HepG2 (cell line): Measurements from ENCODE around the gene PTPRB. TPM values are rescaled to one million over a fixed set of nuclear protein-coding genes. Genes with fewer than 3 reads are reported as not detected.

Experiments
- CBFB ChIP-seq: sonication (generic); formaldehyde crosslinking; IDR thresholded peaks from 2 replicates; pipeline ENCODE4 v1.4.0; 2020; ENCODE audit warnings: missing genetic modification reagents
- DRAP1 ChIP-seq: IDR thresholded peaks from 2 replicates; pipeline ENCODE4 v1.6.1; 2016; ENCODE audit warnings: missing genetic modification reagents, missing compliant biosample characterization
- ERF ChIP-seq: IDR thresholded peaks from 2 replicates; pipeline ENCODE4 v1.6.1; 2018; ENCODE audit warnings: missing biosample characterization, missing genetic modification reagents
- EZH2 ChIP-seq: conservative IDR thresholded peaks from 2 replicates; pipeline ENCODE4 v1.6.1; 2012; ENCODE audit warnings: mild to moderate bottlenecking, low read depth, low read length, moderate library complexity
- GATA4 ChIP-seq: sonication (generic); IDR thresholded peaks from 2 replicates; pipeline ENCODE4 v1.6.1; 2016; ENCODE audit warnings: antibody characterized with exemption, low read depth, borderline replicate concordance
- HMGXB4 ChIP-seq, 2 experiments: sonication (generic) in 1 of 2; formaldehyde crosslinking in 1 of 2; IDR thresholded peaks; 2 replicates each; pipeline versions ENCODE4 v1.4.0 to v1.6.1; 2018 to 2020; ENCODE audit warnings: missing genetic modification reagents in 2 of 2, borderline replicate concordance in 1 of 2, low read depth in 1 of 2, mild to moderate bottlenecking in 1 of 2, missing biosample characterization in 1 of 2
- KAT8 ChIP-seq: IDR thresholded peaks from 2 replicates; pipeline ENCODE4 v1.6.1; 2016; ENCODE audit warnings: missing genetic modification reagents, missing compliant biosample characterization
- KDM6A ChIP-seq: IDR thresholded peaks from 2 replicates; pipeline ENCODE4 v1.6.1; 2016; ENCODE audit warnings: low read depth
- ONECUT2 ChIP-seq: sonication (generic); formaldehyde crosslinking; IDR thresholded peaks from 2 replicates; pipeline ENCODE4 v1.4.0; 2020; ENCODE audit warnings: missing genetic modification reagents
- SIN3A ChIP-seq: IDR thresholded peaks from 2 replicates; pipeline ENCODE4 v1.6.1; 2011; ENCODE audit warnings: low read depth, mild to moderate bottlenecking, control low read depth, low read length, borderline replicate concordance
- TAF1 ChIP-seq: sonication (generic); formaldehyde crosslinking; IDR thresholded peaks from 2 replicates; pipeline ENCODE4 v1.4.0; 2020; ENCODE audit warnings: missing genetic modification reagents
- ZBTB10 ChIP-seq: sonication (generic); formaldehyde crosslinking; IDR thresholded peaks from 2 replicates; pipeline ENCODE4 v1.4.0; 2020; ENCODE audit warnings: missing genetic modification reagents, borderline replicate concordance
- ZBTB8A ChIP-seq: sonication (generic); formaldehyde crosslinking; IDR thresholded peaks from 2 replicates; pipeline ENCODE4 v1.4.0; 2020; ENCODE audit warnings: mild to moderate bottlenecking, low read depth, missing genetic modification reagents, borderline replicate concordance
- ZFY ChIP-seq: sonication (generic); formaldehyde crosslinking; IDR thresholded peaks from 2 replicates; pipeline ENCODE4 v1.4.0; 2020; ENCODE audit warnings: missing genetic modification reagents
- ZKSCAN5 ChIP-seq: sonication (generic); formaldehyde crosslinking; IDR thresholded peaks from 2 replicates; pipeline ENCODE4 v1.5.1; 2020; ENCODE audit warnings: mild to moderate bottlenecking, missing genetic modification reagents
- ZNF138 ChIP-seq: sonication (generic); formaldehyde crosslinking; IDR thresholded peaks from 2 replicates; pipeline ENCODE4 v1.5.0; 2020; ENCODE audit warnings: mild to moderate bottlenecking, low read depth, missing genetic modification reagents
- ZNF331 ChIP-seq: sonication (generic); formaldehyde crosslinking; IDR thresholded peaks from 2 replicates; pipeline ENCODE4 v1.4.0; 2020; ENCODE audit warnings: missing genetic modification reagents
- ZNF33A ChIP-seq: sonication (generic); formaldehyde crosslinking; IDR thresholded peaks from 2 replicates; pipeline ENCODE4 v1.5.1; 2020; ENCODE audit warnings: missing genetic modification reagents, mild to moderate bottlenecking, moderate library complexity, borderline replicate concordance
- ZNF513 ChIP-seq: sonication (generic); formaldehyde crosslinking; conservative IDR thresholded peaks from 2 replicates; pipeline ENCODE4 v1.5.0; 2020; ENCODE audit warnings: missing genetic modification reagents
- ZNF543 ChIP-seq: sonication (generic); formaldehyde crosslinking; IDR thresholded peaks from 2 replicates; pipeline ENCODE4 v1.4.0; 2020; ENCODE audit warnings: mild to moderate bottlenecking, missing genetic modification reagents
- ZNF770 ChIP-seq: sonication (generic); formaldehyde crosslinking; IDR thresholded peaks from 2 replicates; pipeline ENCODE4 v1.5.0; 2020; ENCODE audit warnings: mild to moderate bottlenecking, missing genetic modification reagents
- polyA plus RNA-seq, 8 experiments: library from polyadenylated mRNA; depleted of rRNA in 3 of 8; stranded (reverse) in 7 of 8; unstranded in 1 of 8; fragments of >200 nt; fragmentation: Illumina TruSeq in 4 of 8; extraction: Trizol in 4 of 8; gene quantifications; 2 replicates each; pipeline versions ENCODE4 v1.2.1 to v1.2.3, GENCODE V29; 2011 to 2016; ENCODE audit warnings: low read depth in 4 of 8, missing spikeins in 1 of 8, mixed read lengths in 1 of 8; ENCODE audit not compliant: insufficient read depth in 1 of 8
- total RNA-seq, 5 experiments: library from RNA; depleted of rRNA; stranded (reverse); fragments of >200 nt; fragmentation: Illumina TruSeq; extraction: Trizol; gene quantifications; 2 replicates each; pipeline ENCODE4 v1.2.3, GENCODE V29; 2016; ENCODE audit warnings: low read depth in 1 of 5

The PTPRB gene
- total and polyA plus RNA-seq, 2 of the 13 experiments (the other 11 are each of a cell fraction or from before 2014, with no cell fraction given), result 0.02 to 0.07 TPM

- no peak for TF ChIP-seq HMGXB4 (CRISPR knock-in tag; IDR thresholded peaks at IDR 0.05; ENCODE audit: borderline replicate concordance in 1 of 2, low read depth in 1 of 2)
- no peak for TF ChIP-seq ZNF513 (CRISPR knock-in tag)
- TF ChIP-seq ZBTB10 (CRISPR knock-in tag), result no peak
- TF ChIP-seq ZFY (CRISPR knock-in tag), result peak; percentile 50; the same call in 1 of the 2 replicates
- 0 out of 2 replicates have a peak, but pooled peaks have one; percentile 29 for TF ChIP-seq TAF1 (CRISPR knock-in tag)
- no peak for TF ChIP-seq EZH2
- TF ChIP-seq ZKSCAN5, result no peak
- no peak for TF ChIP-seq ZNF138 (CRISPR knock-in tag)
- TF ChIP-seq ZNF33A, result no peak
- peak; percentile 23; the same call in 1 of the 2 replicates for TF ChIP-seq ERF (CRISPR knock-in tag)
- no peak for TF ChIP-seq ONECUT2
- 0 out of 2 replicates have a peak, but pooled peaks have one; percentile 35 for TF ChIP-seq DRAP1
- TF ChIP-seq ZNF770 (CRISPR knock-in tag), result no peak
- TF ChIP-seq KDM6A, result no peak
- peak; percentile 75 for TF ChIP-seq KAT8 (CRISPR knock-in tag)
- TF ChIP-seq ZBTB8A (CRISPR knock-in tag), result no peak
- no peak for TF ChIP-seq ZNF331 (CRISPR knock-in tag)
- TF ChIP-seq ZNF543 (CRISPR knock-in tag), result no peak
- TF ChIP-seq GATA4, result no peak
- TF ChIP-seq CBFB (CRISPR knock-in tag), result no peak
- peak; percentile 37; the same call in 1 of the 2 replicates for TF ChIP-seq SIN3A
Measured at GRCh38 chr12:70467918-70468733, 169.1 kb downstream of the PTPRB start (continued).
